ENCODE data around the gene STX16. TPM values are rescaled to one million over a fixed set of nuclear protein-coding genes. Genes with fewer than 3 reads are reported as not detected.

The STX16 gene
- total RNA-seq, 1 donor from 2014 or later, result 24.7 TPM

DNA sequence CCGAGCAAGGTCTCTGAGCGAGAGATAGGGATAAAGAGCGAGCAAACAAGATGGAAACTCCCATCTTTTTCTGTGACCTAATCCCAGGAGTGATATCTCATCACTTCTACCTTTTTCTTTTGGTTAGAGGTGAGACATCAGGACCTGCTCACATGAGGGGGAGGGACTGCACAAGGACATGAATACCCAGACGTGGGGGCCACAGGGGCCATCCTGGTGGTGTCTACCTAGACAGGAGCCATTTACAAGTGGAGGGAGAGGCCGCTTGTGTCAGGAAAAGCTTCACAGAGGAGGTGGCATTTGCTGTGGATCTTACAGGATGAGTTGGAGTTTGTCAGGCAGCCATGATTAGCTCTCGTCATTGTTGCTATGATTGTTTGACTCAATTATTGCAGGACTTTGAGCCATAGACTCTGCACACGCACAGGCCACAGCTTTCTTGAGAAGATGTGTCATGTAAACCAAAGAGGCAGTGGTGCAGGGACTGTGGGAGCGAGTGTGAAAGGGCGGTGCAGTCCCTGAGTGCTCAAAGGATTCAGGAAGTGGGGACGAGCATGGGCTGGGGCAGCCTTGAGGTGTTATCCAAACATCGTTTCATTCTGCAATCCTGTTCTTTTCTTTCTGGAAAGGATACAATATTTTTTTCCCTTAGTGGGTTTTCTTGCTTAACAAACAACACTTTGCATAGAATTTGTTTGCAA is 49.2 kb downstream of the STX16 start:
- DNase-seq (ENCODE audit: low spot score in 2 of 2), result no peak
- Histone ChIP-seq H3K27me3 (no peaks in the 10 kb centered on the region), H3K36me3 (peaks cover 50 to 61% of the 10 kb centered on the region in 2 donors), H3K9me3 (no peaks in the 10 kb centered on the region), H3K27ac (peak overlapping the region in 1 of 2 donors; percentile 20), H3K4me3 (no peak overlapping the region), H3K4me1 (no peaks in the 10 kb centered on the region)
- intact Hi-C loops (cut with DNase I), result no loop called here
- TF ChIP-seq, protein P1, sequence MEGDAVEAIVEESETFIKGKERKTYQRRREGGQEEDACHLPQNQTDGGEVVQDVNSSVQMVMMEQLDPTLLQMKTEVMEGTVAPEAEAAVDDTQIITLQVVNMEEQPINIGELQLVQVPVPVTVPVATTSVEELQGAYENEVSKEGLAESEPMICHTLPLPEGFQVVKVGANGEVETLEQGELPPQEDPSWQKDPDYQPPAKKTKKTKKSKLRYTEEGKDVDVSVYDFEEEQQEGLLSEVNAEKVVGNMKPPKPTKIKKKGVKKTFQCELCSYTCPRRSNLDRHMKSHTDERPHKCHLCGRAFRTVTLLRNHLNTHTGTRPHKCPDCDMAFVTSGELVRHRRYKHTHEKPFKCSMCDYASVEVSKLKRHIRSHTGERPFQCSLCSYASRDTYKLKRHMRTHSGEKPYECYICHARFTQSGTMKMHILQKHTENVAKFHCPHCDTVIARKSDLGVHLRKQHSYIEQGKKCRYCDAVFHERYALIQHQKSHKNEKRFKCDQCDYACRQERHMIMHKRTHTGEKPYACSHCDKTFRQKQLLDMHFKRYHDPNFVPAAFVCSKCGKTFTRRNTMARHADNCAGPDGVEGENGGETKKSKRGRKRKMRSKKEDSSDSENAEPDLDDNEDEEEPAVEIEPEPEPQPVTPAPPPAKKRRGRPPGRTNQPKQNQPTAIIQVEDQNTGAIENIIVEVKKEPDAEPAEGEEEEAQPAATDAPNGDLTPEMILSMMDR (IDR thresholded peaks at IDR 0.05), result no peak

DNA sequence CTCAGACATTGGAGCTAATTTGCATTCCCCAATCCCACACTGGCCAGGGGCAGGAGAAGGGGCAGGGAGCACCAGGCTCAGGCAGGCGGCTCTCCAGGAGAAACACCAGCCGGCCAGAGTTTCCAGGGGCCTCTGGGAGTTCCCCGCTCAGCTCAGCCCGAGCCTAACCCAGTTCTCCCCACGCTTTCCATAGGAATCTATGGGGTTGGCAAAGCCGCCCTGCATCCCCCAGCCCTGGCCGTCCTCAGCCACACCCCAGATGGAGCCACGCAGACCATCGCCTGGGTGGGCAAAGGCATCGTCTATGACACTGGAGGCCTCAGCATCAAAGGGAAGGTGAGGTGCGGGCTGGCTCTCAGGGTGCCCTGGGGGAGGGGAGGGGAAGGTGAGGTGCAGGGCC is 49.7 kb downstream of the STX16 start:
- TF ChIP-seq, protein P1 (IDR thresholded peaks at IDR 0.05), result no peak
- Histone ChIP-seq H3K4me3 (no peak overlapping the region), H3K27ac (peak overlapping the region in 1 of 2 donors; percentile 20), H3K9me3 (no peaks in the 10 kb centered on the region), H3K36me3 (peaks cover 47 to 61% of the 10 kb centered on the region in 2 donors), H3K4me1 (no peaks in the 10 kb centered on the region), H3K27me3 (no peaks in the 10 kb centered on the region)
- intact Hi-C loops (cut with DNase I), result no loop called here
- DNase-seq (ENCODE audit: low spot score in 2 of 2), result no peak

DNA sequence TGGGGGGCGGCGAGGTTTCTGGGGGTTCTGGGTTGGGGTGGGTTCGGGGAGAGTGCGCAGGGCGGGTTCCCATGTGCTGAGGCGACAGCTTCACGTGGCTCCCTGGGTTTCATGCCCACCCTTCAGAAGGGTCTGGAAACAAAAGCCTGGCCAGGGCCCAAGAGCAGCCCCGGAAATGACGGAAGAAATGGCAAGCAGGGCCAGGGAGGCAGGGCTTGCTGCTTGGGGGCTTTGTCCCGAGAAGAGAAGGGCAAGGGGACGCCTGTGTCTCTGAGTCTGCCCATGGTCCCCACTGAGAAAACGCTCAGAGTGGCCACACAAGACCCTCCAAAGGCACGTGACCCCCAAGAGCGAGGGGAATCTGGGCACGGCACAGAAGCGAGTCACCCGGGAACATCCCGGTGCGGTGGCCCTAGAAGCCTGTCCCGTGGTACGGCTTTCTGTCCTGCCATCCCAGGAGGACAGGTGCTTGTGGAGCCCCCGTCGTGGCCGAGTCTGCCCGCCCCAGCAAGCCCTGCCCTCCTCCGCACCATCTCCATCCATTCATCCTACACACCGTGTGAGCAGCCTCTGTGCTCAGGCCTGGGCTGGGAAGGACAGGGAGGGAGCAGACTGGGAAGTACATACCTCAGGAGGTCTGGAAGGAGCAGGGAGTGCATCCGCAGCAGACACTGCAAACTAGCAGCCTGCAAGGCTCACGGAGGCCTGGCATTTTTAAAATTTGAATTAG is 50.5 kb downstream of the STX16 start:
- TF ChIP-seq, protein P1 (IDR thresholded peaks at IDR 0.05), result no peak
- no peaks in the 10 kb centered on the region for H3K9me3 ChIP-seq
- no peak for DNase-seq (ENCODE audit: low spot score in 2 of 2)

DNA sequence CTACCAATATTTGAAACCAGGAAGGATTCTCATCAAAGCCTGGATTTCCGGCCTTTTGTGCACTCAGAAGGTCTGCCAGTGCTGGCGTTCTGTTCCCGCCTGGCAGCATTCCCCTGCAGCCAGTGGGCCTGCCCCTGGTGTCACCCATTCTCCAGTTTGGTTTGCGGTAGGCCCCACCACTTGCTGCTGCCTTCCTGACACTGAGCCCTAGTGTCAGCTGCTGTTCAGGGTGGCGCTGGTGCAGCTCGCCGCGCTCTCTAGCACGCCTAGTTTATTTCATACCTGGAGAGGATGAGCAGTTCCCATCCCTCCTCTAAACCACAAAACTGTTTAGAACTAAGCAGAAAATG is 51.1 kb downstream of the STX16 start:
- TF ChIP-seq, protein P1 (IDR thresholded peaks at IDR 0.05), result no peak
- no peaks in the 10 kb centered on the region for H3K27me3 ChIP-seq
- H3K4me1 ChIP-seq, result no peaks in the 10 kb centered on the region
- peaks cover 41 to 53% of the 10 kb centered on the region in 2 donors for H3K36me3 ChIP-seq
- no peak for DNase-seq (ENCODE audit: low spot score in 2 of 2)
- no peak overlapping the region for H3K27ac ChIP-seq
- H3K4me3 ChIP-seq, result no peak overlapping the region
- intact Hi-C loops (cut with DNase I), result no loop called here
- H3K9me3 ChIP-seq, result no peaks in the 10 kb centered on the region

More for the DNA sequence above, 50.5 kb downstream of the STX16 start:
- intact Hi-C loops (cut with DNase I), result no loop called here
- Histone ChIP-seq H3K4me1 (no peaks in the 10 kb centered on the region), H3K27ac (no peak overlapping the region), H3K4me3 (no peak overlapping the region), H3K36me3 (peaks cover 41 to 57% of the 10 kb centered on the region in 2 donors), H3K27me3 (no peaks in the 10 kb centered on the region)

DNA sequence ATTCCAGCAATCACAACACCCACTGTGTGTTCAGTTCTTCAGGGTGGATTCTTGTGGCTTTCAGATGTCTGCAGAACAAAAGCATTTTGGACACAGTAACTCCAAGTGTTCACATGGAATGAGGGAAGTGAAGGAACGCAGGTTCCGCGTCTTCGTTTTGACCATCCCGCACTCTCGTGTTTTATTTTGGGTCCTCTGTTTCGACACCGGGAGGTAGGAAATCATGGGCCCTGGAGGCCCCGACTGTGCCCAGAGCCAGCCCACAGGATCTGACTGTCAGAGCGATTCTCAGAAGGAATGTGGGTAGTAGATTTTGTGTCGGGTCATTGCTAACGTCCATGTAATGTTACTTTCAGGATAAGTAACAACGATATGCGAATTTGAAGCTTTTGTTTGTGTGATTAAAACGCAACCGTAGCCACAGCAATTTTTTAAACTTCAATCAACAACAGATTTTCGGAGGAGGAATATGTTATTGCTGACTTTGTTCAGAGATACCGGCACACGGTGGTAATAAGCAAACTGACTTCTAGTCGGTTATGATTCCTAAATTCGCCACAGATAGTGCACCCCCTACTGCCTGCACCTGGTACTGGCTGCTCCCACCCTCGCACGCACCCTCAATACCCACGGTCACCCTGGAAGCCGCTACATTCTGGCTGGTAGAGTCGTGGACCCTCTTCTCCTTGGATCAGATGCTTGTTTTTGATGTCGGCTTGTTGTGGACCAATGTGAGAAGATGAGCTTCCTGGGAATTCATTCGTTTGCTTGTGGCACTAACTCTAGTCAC is 52.0 kb downstream of the STX16 start:
- no peak for DNase-seq (ENCODE audit: low spot score in 2 of 2)
- Histone ChIP-seq H3K9me3 (no peaks in the 10 kb centered on the region), H3K36me3 (peaks cover 36 to 58% of the 10 kb centered on the region in 2 donors), H3K27me3 (no peaks in the 10 kb centered on the region), H3K27ac (no peak overlapping the region), H3K4me3 (no peak overlapping the region), H3K4me1 (no peaks in the 10 kb centered on the region)
- TF ChIP-seq, protein P1 (IDR thresholded peaks at IDR 0.05), result no peak
- intact Hi-C loops (cut with DNase I), result no loop called here
